HepG2 (cell line): ENCODE measurements around the gene SYDE1. TPM values are rescaled to one million over a fixed set of nuclear protein-coding genes. Genes with fewer than 3 reads are reported as not detected.

Source experiments
- ATF7 ChIP-seq, 2 experiments: fragments of 450-650 bp in 1 of 2; sonication (generic) in 1 of 2; formaldehyde crosslinking in 1 of 2; IDR thresholded peaks; 2 replicates each; pipeline versions ENCODE4 v1.4.0 to v1.6.1; 2016 to 2020; ENCODE audit warnings: antibody characterized with exemption in 1 of 2, mild to moderate bottlenecking in 1 of 2, missing genetic modification reagents in 1 of 2
- CHCHD3 ChIP-seq: sonication (generic); formaldehyde crosslinking; IDR thresholded peaks from 2 replicates; pipeline ENCODE4 v1.8.0; 2022; ENCODE audit warnings: mild to moderate bottlenecking, missing genetic modification reagents, moderate library complexity
- CREM ChIP-seq, 2 experiments: sonication (generic) in 1 of 2; formaldehyde crosslinking in 1 of 2; IDR thresholded peaks; 2 replicates each; pipeline versions ENCODE4 v1.4.0 to v1.6.1; 2016 to 2020; ENCODE audit warnings: antibody characterized with exemption in 1 of 2, mild to moderate bottlenecking in 1 of 2, missing genetic modification reagents in 1 of 2
- EP300 ChIP-seq, 3 experiments: sonication (generic) in 1 of 3; formaldehyde crosslinking in 1 of 3; IDR thresholded peaks; 2 replicates each; pipeline versions ENCODE4 v1.5.1 to v1.6.1; 2011 to 2020; ENCODE audit warnings: low read depth in 2 of 3, low read length in 2 of 3, borderline replicate concordance in 1 of 3, improper control_type of control experiment in 1 of 3, mild to moderate bottlenecking in 1 of 3, missing genetic modification reagents in 1 of 3, moderate library complexity in 1 of 3
- GTF3A ChIP-seq: sonication (generic); formaldehyde crosslinking; conservative IDR thresholded peaks from 2 replicates; pipeline ENCODE4 v1.4.0; 2020; ENCODE audit warnings: mild to moderate bottlenecking, missing genetic modification reagents
- NBN ChIP-seq: fragments of 450-650 bp; conservative IDR thresholded peaks from 2 replicates; pipeline ENCODE4 v1.6.1; 2017
- PHF21A ChIP-seq: sonication (generic); formaldehyde crosslinking; IDR thresholded peaks from 2 replicates; pipeline ENCODE4 v1.5.0; 2020; ENCODE audit warnings: mild to moderate bottlenecking, missing genetic modification reagents
- ZBTB38 ChIP-seq: sonication (generic); formaldehyde crosslinking; IDR thresholded peaks from 2 replicates; pipeline ENCODE4 v1.5.1; 2020; ENCODE audit warnings: mild to moderate bottlenecking, missing genetic modification reagents
- ZC3H4 ChIP-seq: sonication (generic); formaldehyde crosslinking; IDR thresholded peaks from 2 replicates; pipeline ENCODE4 v1.4.0; 2020; ENCODE audit warnings: missing genetic modification reagents, borderline replicate concordance
- ZKSCAN1 ChIP-seq: fragments of 150-350 bp; IDR thresholded peaks from 2 replicates; pipeline ENCODE4 v1.6.1; 2014; ENCODE audit warnings: low read length
- ZNF451 ChIP-seq: sonication (generic); formaldehyde crosslinking; IDR thresholded peaks from 2 replicates; pipeline ENCODE4 v1.5.0; 2020; ENCODE audit warnings: mild to moderate bottlenecking, missing genetic modification reagents
- ZNF589 ChIP-seq: sonication (generic); formaldehyde crosslinking; conservative IDR thresholded peaks from 2 replicates; pipeline ENCODE4 v1.8.0; 2022; ENCODE audit warnings: mild to moderate bottlenecking, moderate library complexity, missing genetic modification reagents
- ZNF672 ChIP-seq: sonication (generic); formaldehyde crosslinking; IDR thresholded peaks from 2 replicates; pipeline ENCODE4 v1.8.1; 2022; ENCODE audit warnings: missing genetic modification reagents
- ZNF749 ChIP-seq: sonication (generic); formaldehyde crosslinking; IDR thresholded peaks from 2 replicates; pipeline ENCODE4 v1.8.0; 2022; ENCODE audit warnings: mild to moderate bottlenecking, missing genetic modification reagents, moderate library complexity, borderline replicate concordance
- ZNF75D ChIP-seq: sonication (generic); formaldehyde crosslinking; IDR thresholded peaks from 2 replicates; pipeline ENCODE4 v1.8.1; 2023; ENCODE audit warnings: missing genetic modification reagents, mild to moderate bottlenecking, borderline replicate concordance
- ZNF761 ChIP-seq: sonication (generic); formaldehyde crosslinking; conservative IDR thresholded peaks from 2 replicates; pipeline ENCODE4 v1.4.0; 2020; ENCODE audit warnings: mild to moderate bottlenecking, missing genetic modification reagents
- polyA plus RNA-seq, 8 experiments: library from polyadenylated mRNA; depleted of rRNA in 3 of 8; stranded (reverse) in 7 of 8; unstranded in 1 of 8; fragments of >200 nt; fragmentation: Illumina TruSeq in 4 of 8; extraction: Trizol in 4 of 8; gene quantifications; 2 replicates each; pipeline versions ENCODE4 v1.2.1 to v1.2.3, GENCODE V29; 2011 to 2016; ENCODE audit warnings: low read depth in 4 of 8, missing spikeins in 1 of 8, mixed read lengths in 1 of 8; ENCODE audit not compliant: insufficient read depth in 1 of 8
- total RNA-seq, 5 experiments: library from RNA; depleted of rRNA; stranded (reverse); fragments of >200 nt; fragmentation: Illumina TruSeq; extraction: Trizol; gene quantifications; 2 replicates each; pipeline ENCODE4 v1.2.3, GENCODE V29; 2016; ENCODE audit warnings: low read depth in 1 of 5
- TF ChIP-seq, protein P1 (sequence below): sonication (generic); formaldehyde crosslinking; IDR thresholded peaks from 2 replicates; pipeline ENCODE4 v1.4.0; 2020; ENCODE audit warnings: missing genetic modification reagents, borderline replicate concordance
- TF ChIP-seq, protein P2 (sequence below): sonication (generic); formaldehyde crosslinking; IDR thresholded peaks from 2 replicates; pipeline ENCODE4 v1.4.0; 2020; ENCODE audit warnings: mild to moderate bottlenecking, missing genetic modification reagents
- TF ChIP-seq, protein P3 (sequence below), 2 experiments: sonication (generic) in 1 of 2; formaldehyde crosslinking in 1 of 2; IDR thresholded peaks; 2 replicates each; pipeline versions ENCODE4 v1.4.0 to v1.6.1; 2018 to 2020; ENCODE audit warnings: missing genetic modification reagents in 2 of 2, borderline replicate concordance in 1 of 2, low read depth in 1 of 2, mild to moderate bottlenecking in 1 of 2, missing biosample characterization in 1 of 2
- TF ChIP-seq, protein P4 (sequence below): sonication (generic); formaldehyde crosslinking; IDR thresholded peaks from 2 replicates; pipeline ENCODE4 v1.4.0; 2020; ENCODE audit warnings: missing genetic modification reagents
- TF ChIP-seq, protein P5 (sequence below): sonication (generic); formaldehyde crosslinking; conservative IDR thresholded peaks from 2 replicates; pipeline ENCODE4 v1.8.1; 2023; ENCODE audit warnings: missing genetic modification reagents
- TF ChIP-seq, protein P6 (sequence below): fragments of 450-650 bp; IDR thresholded peaks from 2 replicates; pipeline ENCODE4 v1.6.1; 2016

Gene SYDE1
- total and polyA plus RNA-seq, 2 of the 13 experiments (the other 11 are each of a cell fraction or from before 2014, with no cell fraction given) = 4.3 to 13.6 TPM

DNA sequence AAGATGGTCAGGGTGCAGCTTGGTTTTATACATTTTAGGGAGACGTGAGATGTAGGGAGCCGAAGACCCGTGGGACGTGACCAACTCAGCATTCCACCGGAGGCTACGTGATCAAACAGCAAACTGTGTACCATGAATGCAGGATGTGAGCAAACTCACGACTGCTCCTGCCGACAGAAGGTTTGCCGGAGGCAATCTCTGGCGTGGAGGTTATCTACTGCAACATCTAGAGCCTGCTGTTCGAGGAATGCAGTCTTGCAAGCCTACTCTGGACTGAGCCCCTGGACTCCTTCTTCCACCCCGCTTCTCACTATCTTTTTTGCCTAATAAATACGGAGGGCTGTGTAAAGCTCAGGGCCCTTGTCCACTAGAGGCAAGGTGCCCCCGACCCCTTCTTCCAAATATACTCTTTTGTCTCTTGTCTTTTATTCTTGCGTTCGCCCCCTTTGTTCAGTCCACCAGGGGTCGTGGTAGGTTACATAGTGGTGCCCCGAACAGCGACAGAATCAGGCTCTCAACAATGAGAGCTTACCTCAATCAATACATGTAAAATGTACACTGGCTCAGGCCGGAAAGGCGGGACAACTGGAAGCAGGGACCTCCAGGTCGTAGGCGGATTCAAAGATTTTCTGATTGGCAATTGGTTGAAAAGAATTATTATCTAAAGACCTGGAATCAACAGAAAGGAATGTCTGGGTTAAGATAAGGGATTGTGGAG lies 34.1 kb upstream of the SYDE1 start (continued):
- TF ChIP-seq, protein P1, sequence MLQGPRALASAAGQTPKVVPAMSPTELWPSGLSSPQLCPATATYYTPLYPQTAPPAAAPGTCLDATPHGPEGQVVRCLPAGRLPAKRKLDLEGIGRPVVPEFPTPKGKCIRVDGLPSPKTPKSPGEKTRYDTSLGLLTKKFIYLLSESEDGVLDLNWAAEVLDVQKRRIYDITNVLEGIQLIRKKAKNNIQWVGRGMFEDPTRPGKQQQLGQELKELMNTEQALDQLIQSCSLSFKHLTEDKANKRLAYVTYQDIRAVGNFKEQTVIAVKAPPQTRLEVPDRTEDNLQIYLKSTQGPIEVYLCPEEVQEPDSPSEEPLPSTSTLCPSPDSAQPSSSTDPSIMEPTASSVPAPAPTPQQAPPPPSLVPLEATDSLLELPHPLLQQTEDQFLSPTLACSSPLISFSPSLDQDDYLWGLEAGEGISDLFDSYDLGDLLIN (CRISPR knock-in tag) = no peak
- no peak for TF ChIP-seq ZNF749 (CRISPR knock-in tag)
- TF ChIP-seq ZNF451 (CRISPR knock-in tag) = no peak
- no peak; a peak in 1 of 4 replicates for TF ChIP-seq EP300 (IDR thresholded peaks at IDR 0.05; ENCODE audit: low read depth in 2 of 2, low read length in 2 of 2)
- no peak for TF ChIP-seq EP300 (CRISPR knock-in tag; IDR thresholded peaks at IDR 0.05; ENCODE audit: borderline replicate concordance)
- TF ChIP-seq ZC3H4 (CRISPR knock-in tag) = no peak
- TF ChIP-seq, protein P2, sequence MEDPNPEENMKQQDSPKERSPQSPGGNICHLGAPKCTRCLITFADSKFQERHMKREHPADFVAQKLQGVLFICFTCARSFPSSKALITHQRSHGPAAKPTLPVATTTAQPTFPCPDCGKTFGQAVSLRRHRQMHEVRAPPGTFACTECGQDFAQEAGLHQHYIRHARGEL (CRISPR knock-in tag) = no peak
- TF ChIP-seq, protein P3, sequence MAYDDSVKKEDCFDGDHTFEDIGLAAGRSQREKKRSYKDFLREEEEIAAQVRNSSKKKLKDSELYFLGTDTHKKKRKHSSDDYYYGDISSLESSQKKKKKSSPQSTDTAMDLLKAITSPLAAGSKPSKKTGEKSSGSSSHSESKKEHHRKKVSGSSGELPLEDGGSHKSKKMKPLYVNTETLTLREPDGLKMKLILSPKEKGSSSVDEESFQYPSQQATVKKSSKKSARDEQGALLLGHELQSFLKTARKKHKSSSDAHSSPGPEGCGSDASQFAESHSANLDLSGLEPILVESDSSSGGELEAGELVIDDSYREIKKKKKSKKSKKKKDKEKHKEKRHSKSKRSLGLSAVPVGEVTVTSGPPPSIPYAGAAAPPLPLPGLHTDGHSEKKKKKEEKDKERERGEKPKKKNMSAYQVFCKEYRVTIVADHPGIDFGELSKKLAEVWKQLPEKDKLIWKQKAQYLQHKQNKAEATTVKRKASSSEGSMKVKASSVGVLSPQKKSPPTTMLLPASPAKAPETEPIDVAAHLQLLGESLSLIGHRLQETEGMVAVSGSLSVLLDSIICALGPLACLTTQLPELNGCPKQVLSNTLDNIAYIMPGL (CRISPR knock-in tag; IDR thresholded peaks at IDR 0.05; ENCODE audit: borderline replicate concordance in 1 of 2, low read depth in 1 of 2) = 0 out of 4 replicates have a peak, but pooled peaks of 1 of the 2 experiments have one; percentile 54
- TF ChIP-seq ZNF589 (CRISPR knock-in tag) = no peak
- no peak for TF ChIP-seq CREM (IDR thresholded peaks at IDR 0.05)
- TF ChIP-seq CREM (CRISPR knock-in tag; IDR thresholded peaks at IDR 0.05) = no peak
- TF ChIP-seq ZKSCAN1 = no peak
- TF ChIP-seq ATF7 (IDR thresholded peaks at IDR 0.05) = no peak
- no peak for TF ChIP-seq ATF7 (CRISPR knock-in tag; IDR thresholded peaks at IDR 0.05)
- TF ChIP-seq ZNF761 (CRISPR knock-in tag) = peak; percentile 70; the same call in 1 of the 2 replicates
- TF ChIP-seq, protein P4, sequence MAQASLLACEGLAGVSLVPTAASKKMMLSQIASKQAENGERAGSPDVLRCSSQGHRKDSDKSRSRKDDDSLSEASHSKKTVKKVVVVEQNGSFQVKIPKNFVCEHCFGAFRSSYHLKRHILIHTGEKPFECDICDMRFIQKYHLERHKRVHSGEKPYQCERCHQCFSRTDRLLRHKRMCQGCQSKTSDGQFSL = no peak
- TF ChIP-seq ZNF75D (CRISPR knock-in tag) = no peak
- TF ChIP-seq, protein P5, sequence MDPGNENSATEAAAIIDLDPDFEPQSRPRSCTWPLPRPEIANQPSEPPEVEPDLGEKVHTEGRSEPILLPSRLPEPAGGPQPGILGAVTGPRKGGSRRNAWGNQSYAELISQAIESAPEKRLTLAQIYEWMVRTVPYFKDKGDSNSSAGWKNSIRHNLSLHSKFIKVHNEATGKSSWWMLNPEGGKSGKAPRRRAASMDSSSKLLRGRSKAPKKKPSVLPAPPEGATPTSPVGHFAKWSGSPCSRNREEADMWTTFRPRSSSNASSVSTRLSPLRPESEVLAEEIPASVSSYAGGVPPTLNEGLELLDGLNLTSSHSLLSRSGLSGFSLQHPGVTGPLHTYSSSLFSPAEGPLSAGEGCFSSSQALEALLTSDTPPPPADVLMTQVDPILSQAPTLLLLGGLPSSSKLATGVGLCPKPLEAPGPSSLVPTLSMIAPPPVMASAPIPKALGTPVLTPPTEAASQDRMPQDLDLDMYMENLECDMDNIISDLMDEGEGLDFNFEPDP = no peak
- 0 out of 2 replicates have a peak, but pooled peaks have one; percentile 36 for TF ChIP-seq ZBTB38 (CRISPR knock-in tag)
- TF ChIP-seq PHF21A (CRISPR knock-in tag) = peak; percentile 50
- TF ChIP-seq NBN = no peak
- TF ChIP-seq, protein P6, sequence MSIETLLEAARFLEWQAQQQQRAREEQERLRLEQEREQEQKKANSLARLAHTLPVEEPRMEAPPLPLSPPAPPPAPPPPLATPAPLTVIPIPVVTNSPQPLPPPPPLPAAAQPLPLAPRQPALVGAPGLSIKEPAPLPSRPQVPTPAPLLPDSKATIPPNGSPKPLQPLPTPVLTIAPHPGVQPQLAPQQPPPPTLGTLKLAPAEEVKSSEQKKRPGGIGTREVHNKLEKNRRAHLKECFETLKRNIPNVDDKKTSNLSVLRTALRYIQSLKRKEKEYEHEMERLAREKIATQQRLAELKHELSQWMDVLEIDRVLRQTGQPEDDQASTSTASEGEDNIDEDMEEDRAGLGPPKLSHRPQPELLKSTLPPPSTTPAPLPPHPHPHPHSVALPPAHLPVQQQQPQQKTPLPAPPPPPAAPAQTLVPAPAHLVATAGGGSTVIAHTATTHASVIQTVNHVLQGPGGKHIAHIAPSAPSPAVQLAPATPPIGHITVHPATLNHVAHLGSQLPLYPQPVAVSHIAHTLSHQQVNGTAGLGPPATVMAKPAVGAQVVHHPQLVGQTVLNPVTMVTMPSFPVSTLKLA = no peak
- no peak for TF ChIP-seq CHCHD3 (CRISPR knock-in tag)
- TF ChIP-seq ZNF672 (CRISPR knock-in tag) = no peak
- no peak for TF ChIP-seq GTF3A (CRISPR knock-in tag)
